ENCODE results near the gene SLC12A4.

DNA sequence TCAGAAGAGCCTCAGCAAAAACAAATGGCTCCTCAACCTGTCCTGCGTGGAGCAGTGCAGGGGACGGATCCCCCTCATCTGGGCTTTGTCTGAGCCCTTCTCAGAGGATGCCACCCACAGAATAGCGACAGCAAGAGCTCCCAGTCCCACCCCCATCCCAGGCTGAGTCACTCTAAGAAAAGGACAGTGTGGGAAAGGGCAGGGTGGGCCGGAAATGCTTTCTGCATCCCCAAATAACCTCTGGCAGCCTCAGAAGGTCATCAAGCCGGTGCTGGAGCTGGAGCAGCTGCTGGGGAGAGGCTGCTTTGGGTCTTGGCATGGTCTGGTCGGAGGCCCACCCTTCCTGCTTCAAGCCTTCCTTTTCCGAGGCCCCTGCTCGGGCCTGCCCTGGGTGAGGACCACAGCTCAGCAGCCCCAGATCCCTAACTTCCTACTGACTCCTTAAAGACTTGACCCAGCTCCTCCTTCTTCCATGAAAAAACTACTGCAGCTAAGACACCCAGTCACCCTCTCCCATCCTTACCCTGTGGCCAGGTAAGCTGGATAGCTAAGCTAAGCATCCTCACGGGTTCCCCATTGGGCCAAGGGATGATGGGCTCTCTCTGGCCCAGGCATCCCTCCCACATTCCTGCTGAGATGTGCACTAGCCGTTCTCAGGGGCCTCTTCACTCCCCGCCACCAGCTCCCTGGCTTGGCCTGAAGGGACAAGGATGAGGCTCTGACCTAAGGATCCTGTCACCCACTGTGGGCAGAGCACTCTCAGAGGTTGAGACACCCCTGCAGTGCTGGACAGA lies 8.7 kb downstream of the SLC12A4 start:
- TF ChIP-seq, protein P1, sequence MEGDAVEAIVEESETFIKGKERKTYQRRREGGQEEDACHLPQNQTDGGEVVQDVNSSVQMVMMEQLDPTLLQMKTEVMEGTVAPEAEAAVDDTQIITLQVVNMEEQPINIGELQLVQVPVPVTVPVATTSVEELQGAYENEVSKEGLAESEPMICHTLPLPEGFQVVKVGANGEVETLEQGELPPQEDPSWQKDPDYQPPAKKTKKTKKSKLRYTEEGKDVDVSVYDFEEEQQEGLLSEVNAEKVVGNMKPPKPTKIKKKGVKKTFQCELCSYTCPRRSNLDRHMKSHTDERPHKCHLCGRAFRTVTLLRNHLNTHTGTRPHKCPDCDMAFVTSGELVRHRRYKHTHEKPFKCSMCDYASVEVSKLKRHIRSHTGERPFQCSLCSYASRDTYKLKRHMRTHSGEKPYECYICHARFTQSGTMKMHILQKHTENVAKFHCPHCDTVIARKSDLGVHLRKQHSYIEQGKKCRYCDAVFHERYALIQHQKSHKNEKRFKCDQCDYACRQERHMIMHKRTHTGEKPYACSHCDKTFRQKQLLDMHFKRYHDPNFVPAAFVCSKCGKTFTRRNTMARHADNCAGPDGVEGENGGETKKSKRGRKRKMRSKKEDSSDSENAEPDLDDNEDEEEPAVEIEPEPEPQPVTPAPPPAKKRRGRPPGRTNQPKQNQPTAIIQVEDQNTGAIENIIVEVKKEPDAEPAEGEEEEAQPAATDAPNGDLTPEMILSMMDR (conservative IDR thresholded peaks at IDR 0.05; ENCODE audit: low read depth, low read length): no peak
- TF ChIP-seq EZH2 (IDR thresholded peaks at IDR 0.05; ENCODE audit: borderline replicate concordance, low read depth, low read length, poor library complexity, severe bottlenecking): no peak
